ENCODE results near the gene NBEA. TPM values are rescaled to one million over a fixed set of nuclear protein-coding genes. Genes with fewer than 3 reads are reported as not detected.

Gene NBEA
- total and polyA plus RNA-seq, 12 donors: 3.1 to 19.7 (median 14.2) TPM

DNA sequence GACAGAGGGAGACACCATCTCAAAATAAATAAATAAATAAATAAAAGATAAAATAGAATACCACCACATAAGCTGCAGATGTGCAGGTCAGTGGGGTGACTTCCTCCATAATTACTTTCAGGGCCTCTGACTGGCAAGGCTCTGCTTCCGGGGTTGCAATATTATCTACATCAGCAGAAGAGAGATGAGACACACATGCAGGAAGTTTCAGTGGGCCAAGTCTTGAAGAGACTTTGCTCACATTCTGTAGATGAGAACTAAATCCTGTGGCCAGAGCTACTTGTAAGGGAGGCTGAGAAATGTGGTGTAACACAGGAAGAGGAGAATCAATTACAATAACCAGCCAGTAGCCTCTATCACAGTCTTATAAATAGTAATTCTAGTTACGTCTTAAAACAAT, 624.3 kb downstream of the NBEA start:
- Histone ChIP-seq H3K4me1 (replicated peaks in 1 of 2) (no peaks in the 10 kb centered on the region), H3K4me3 (no peak overlapping the region), H3K9me3 (replicated peaks in 1 of 3) (no peaks in the 10 kb centered on the region), H3K27ac (no peak overlapping the region), H3K36me3 (replicated peaks in 1 of 2) (no peaks in the 10 kb centered on the region), H3K27me3 (no peaks in the 10 kb centered on the region)
- intact Hi-C loops (cut with DNase I): no loop called here
- DNase-seq: no peak
- 79 to 91% (median 84%) methylated on average over 2 of the region's 2 CpGs for WGBS, 4 donors
- no peak for TF ChIP-seq POLR2A (IDR thresholded peaks at IDR 0.05)
- TF ChIP-seq, protein P1, sequence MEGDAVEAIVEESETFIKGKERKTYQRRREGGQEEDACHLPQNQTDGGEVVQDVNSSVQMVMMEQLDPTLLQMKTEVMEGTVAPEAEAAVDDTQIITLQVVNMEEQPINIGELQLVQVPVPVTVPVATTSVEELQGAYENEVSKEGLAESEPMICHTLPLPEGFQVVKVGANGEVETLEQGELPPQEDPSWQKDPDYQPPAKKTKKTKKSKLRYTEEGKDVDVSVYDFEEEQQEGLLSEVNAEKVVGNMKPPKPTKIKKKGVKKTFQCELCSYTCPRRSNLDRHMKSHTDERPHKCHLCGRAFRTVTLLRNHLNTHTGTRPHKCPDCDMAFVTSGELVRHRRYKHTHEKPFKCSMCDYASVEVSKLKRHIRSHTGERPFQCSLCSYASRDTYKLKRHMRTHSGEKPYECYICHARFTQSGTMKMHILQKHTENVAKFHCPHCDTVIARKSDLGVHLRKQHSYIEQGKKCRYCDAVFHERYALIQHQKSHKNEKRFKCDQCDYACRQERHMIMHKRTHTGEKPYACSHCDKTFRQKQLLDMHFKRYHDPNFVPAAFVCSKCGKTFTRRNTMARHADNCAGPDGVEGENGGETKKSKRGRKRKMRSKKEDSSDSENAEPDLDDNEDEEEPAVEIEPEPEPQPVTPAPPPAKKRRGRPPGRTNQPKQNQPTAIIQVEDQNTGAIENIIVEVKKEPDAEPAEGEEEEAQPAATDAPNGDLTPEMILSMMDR (IDR thresholded peaks at IDR 0.05): no peak

DNA sequence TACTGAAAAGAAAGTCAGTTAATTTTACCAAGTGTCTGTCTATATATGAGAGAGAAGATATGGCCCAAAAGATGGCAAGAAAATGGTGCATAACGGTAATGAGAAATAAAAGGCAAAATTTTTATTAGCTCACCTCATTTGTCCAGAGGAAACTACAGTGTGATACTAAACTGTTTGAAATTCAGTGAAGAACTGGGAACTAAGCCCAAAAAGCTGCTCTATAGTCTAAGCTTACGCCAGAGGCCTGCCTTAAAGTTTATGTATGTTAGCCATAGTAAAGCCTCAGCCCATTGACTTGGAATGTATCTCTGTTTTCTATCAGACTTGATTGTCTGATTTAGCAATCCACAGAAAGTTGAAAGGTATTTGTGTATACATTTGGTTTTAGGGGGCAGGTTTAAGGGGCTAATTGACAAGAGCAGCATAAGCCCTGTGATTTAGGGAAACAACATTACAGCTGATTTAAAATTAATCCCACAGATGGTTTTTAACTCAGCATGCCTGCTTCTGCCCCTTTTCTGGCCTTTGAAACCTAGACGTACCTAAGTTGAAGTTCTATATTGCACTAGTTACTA, 625.4 kb downstream of the NBEA start:
- TF ChIP-seq, protein P1 (IDR thresholded peaks at IDR 0.05): no peak
- no peak for TF ChIP-seq POLR2A (IDR thresholded peaks at IDR 0.05)
- intact Hi-C loops (cut with DNase I): no loop called here
- WGBS, 4 donors: 95 to 97% (median 96%) methylated on average over 3 of the region's 3 CpGs

DNA sequence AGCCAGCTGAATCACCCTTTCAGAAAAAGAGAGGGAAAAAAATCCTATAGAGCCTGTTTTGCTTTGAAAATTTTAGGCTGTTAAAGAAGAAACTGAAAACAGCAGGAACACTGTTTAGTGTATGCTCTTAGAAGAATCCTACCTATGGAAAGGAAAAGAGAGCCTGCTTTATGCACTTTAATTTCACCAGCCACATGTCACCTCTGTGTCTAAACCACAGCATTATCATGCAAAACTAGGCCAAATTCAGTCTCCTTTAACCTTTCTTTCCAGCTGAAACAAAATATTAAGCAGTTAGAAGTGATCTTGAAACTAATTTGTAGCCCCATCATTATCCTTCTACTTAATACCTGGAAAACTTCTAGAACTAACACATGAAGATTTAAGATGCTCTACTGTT, 631.6 kb downstream of the NBEA start:
- Histone ChIP-seq H3K4me3 (no peak overlapping the region), H3K4me1 (replicated peaks in 1 of 2) (no peaks in the 10 kb centered on the region), H3K27ac (no peak overlapping the region), H3K9me3 (replicated peaks in 1 of 3) (no peaks in the 10 kb centered on the region), H3K27me3 (no peaks in the 10 kb centered on the region), H3K36me3 (replicated peaks in 1 of 2) (no peaks in the 10 kb centered on the region)
- TF ChIP-seq, protein P1 (IDR thresholded peaks at IDR 0.05): no peak
- TF ChIP-seq POLR2A (IDR thresholded peaks at IDR 0.05): no peak
- no peak for DNase-seq
- intact Hi-C loops (cut with DNase I): no loop called here

More for the DNA sequence above, 625.4 kb downstream of the NBEA start:
- no peaks in the 10 kb centered on the region for H3K36me3 ChIP-seq (replicated peaks in 1 of 2)
- H3K4me1 ChIP-seq (replicated peaks in 1 of 2): no peaks in the 10 kb centered on the region
- no peaks in the 10 kb centered on the region for H3K9me3 ChIP-seq (replicated peaks in 1 of 3)
- H3K4me3 ChIP-seq: no peak overlapping the region
- no peak for DNase-seq
- no peak overlapping the region for H3K27ac ChIP-seq
- no peaks in the 10 kb centered on the region for H3K27me3 ChIP-seq

DNA sequence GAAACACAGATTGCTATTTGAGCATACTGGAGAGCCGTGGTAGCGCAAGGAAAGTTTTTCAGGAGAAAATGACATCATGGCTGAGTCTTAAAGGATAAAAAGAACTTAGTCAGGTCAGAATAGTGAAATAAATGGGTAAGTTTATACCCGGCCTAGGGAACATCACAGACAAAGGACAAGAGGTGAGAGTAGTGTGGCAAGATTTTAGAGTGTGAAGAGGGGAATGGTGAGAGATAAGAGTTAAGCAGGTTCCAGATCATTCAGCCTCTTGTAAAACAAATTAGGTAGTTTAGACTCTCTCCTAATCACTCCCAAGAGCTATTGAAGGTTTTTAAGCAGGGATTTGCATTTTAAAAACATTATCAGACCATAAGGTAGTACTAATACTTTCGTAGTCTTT, 650.4 kb downstream of the NBEA start:
- Histone ChIP-seq H3K27ac (no peak overlapping the region), H3K36me3 (replicated peaks in 1 of 2) (no peaks in the 10 kb centered on the region), H3K4me3 (no peak overlapping the region), H3K4me1 (replicated peaks in 1 of 2) (no peaks in the 10 kb centered on the region), H3K27me3 (no peaks in the 10 kb centered on the region), H3K9me3 (replicated peaks in 1 of 3) (no peaks in the 10 kb centered on the region)
- no peak for DNase-seq
- WGBS, 4 donors: 80 to 94% (median 92%) methylated on average over 4 of the region's 4 CpGs
- intact Hi-C loops (cut with DNase I): no loop called here
- TF ChIP-seq, protein P1 (IDR thresholded peaks at IDR 0.05): no peak
- no peak for TF ChIP-seq POLR2A (IDR thresholded peaks at IDR 0.05)
